GM21528 (cell line): Measurements from ENCODE around the gene MEIOSIN.

Experiments used
- ATAC-seq: cut with Tn5 transposase; IDR thresholded peaks from one replicate; pipeline ENCODE4 v1.9.1; 2021; ENCODE audit warnings: mild to moderate bottlenecking, moderate library complexity; ENCODE audit not compliant: unreplicated experiment, low FRiP score

The MEIOSIN gene

GRCh38 chr19:45778010-45778661 lies 44.9 kb downstream of the MEIOSIN start:
- no peak for ATAC-seq

- peak; percentile 78 for ATAC-seq
Observed at GRCh38 chr19:45779231-45780145, 46.2 kb downstream of the MEIOSIN start.

- no peak for ATAC-seq
Observed at GRCh38 chr19:45780146-45780447, 46.9 kb downstream of the MEIOSIN start.

- ATAC-seq: no peak
Observed at GRCh38 chr19:45780448-45781213, 47.4 kb downstream of the MEIOSIN start.

GRCh38 chr19:45781214-45782161 lies 48.2 kb downstream of the MEIOSIN start:
- ATAC-seq: no peak

GRCh38 chr19:45782162-45782691 lies 49.0 kb downstream of the MEIOSIN start, which contains the start of gene DMPK:
Gene DMPK, minus strand, starts transcription at chr19:45782490. Its CDS starts 138 bp downstream, at chr19:45782352.
- ATAC-seq: no peak

GRCh38 chr19:45782820-45783785 lies 49.9 kb downstream of the MEIOSIN start:
- no peak for ATAC-seq

- no peak for ATAC-seq
Observed at GRCh38 chr19:45784096-45784495, 50.9 kb downstream of the MEIOSIN start.

- ATAC-seq: no peak
Observed at GRCh38 chr19:45785097-45785496, 51.9 kb downstream of the MEIOSIN start.

GRCh38 chr19:45785781-45786532 lies 52.7 kb downstream of the MEIOSIN start:
- no peak for ATAC-seq

GRCh38 chr19:45786533-45786894 lies 53.3 kb downstream of the MEIOSIN start:
- ATAC-seq: no peak

GRCh38 chr19:45789035-45789786 lies 56.0 kb downstream of the MEIOSIN start:
- no peak for ATAC-seq

GRCh38 chr19:45790942-45791341 lies 57.7 kb downstream of the MEIOSIN start:
- no peak for ATAC-seq

- peak; percentile 31 for ATAC-seq
Observed at GRCh38 chr19:45791744-45792469, 58.7 kb downstream of the MEIOSIN start.

GRCh38 chr19:45792470-45793177 lies 59.4 kb downstream of the MEIOSIN start, which contains the start of gene DMWD:
Gene DMWD, minus strand, starts transcription at chr19:45792845. Its CDS starts 89 bp downstream, at chr19:45792756.
- ATAC-seq: peak; percentile 82

- no peak for ATAC-seq
Observed at GRCh38 chr19:45793178-45793564, 59.9 kb downstream of the MEIOSIN start.
